ENCODE results near the gene MICAL3.

The MICAL3 gene

GRCh38 chr22:17906978-17907747, 117.2 kb downstream of the MICAL3 start:
- no peak for DNase-seq

- DNase-seq: no peak
Observed at GRCh38 chr22:17905445-17905844, 118.9 kb downstream of the MICAL3 start.

- peak; percentile 23 for DNase-seq
Observed at GRCh38 chr22:17903564-17904295, 120.6 kb downstream of the MICAL3 start.

GRCh38 chr22:17902960-17903359, 121.4 kb downstream of the MICAL3 start:
- no peak for DNase-seq

GRCh38 chr22:17898375-17898774, 126.0 kb downstream of the MICAL3 start:
- DNase-seq: no peak

GRCh38 chr22:17897858-17898257, 126.5 kb downstream of the MICAL3 start:
- DNase-seq: no peak

GRCh38 chr22:17897426-17897825, 126.9 kb downstream of the MICAL3 start:
- no peak for DNase-seq

- DNase-seq: peak; percentile 24
Observed at GRCh38 chr22:17896586-17896985, 127.8 kb downstream of the MICAL3 start.

- DNase-seq: peak; percentile 55
Observed at GRCh38 chr22:17893900-17894535, 130.3 kb downstream of the MICAL3 start.

- no peak for DNase-seq
Observed at GRCh38 chr22:17892376-17892775, 132.0 kb downstream of the MICAL3 start.

GRCh38 chr22:17891481-17892167, 132.7 kb downstream of the MICAL3 start:
- no peak for DNase-seq

- no peak for DNase-seq
Observed at GRCh38 chr22:17890892-17891291, 133.5 kb downstream of the MICAL3 start.

GRCh38 chr22:17890245-17890671, 134.1 kb downstream of the MICAL3 start:
- no peak for DNase-seq

- DNase-seq: peak; percentile 58
Observed at GRCh38 chr22:17888855-17889254, 135.5 kb downstream of the MICAL3 start.

GRCh38 chr22:17888439-17888838, 135.9 kb downstream of the MICAL3 start:
- DNase-seq: no peak

- no peak for DNase-seq
Observed at GRCh38 chr22:17884893-17885292, 139.5 kb downstream of the MICAL3 start.

- DNase-seq: no peak
Observed at GRCh38 chr22:17884084-17884483, 140.3 kb downstream of the MICAL3 start.

GRCh38 chr22:17883356-17883755, 141.0 kb downstream of the MICAL3 start:
- DNase-seq: no peak

GRCh38 chr22:17882727-17883126, 141.6 kb downstream of the MICAL3 start:
- no peak for DNase-seq

- no peak for DNase-seq
Observed at GRCh38 chr22:17882162-17882561, 142.2 kb downstream of the MICAL3 start.

GRCh38 chr22:17881366-17881765, 143.0 kb downstream of the MICAL3 start:
- DNase-seq: no peak

- DNase-seq: no peak
Observed at GRCh38 chr22:17880468-17880867, 143.9 kb downstream of the MICAL3 start.

- DNase-seq: no peak
Observed at GRCh38 chr22:17880020-17880419, 144.3 kb downstream of the MICAL3 start.

Data from hematopoietic multipotent progenitor cell treated with erythropoietin and hydrocortisone succinate and interleukin-3 and kit ligand, for 4 days (in vitro differentiated cells).